ENCODE data around the gene KCND2. TPM values are rescaled to one million over a fixed set of nuclear protein-coding genes. Genes with fewer than 3 reads are reported as not detected.

The KCND2 gene
- total RNA-seq, 2 donors from 2014 or later: 0.11 to 0.12 TPM

GRCh38 chr7:120293027-120293426 lies 20.1 kb downstream of the KCND2 start:
- no peaks in the 10 kb centered on the region for H3K4me1 ChIP-seq
- no peaks in the 10 kb centered on the region for H3K36me3 ChIP-seq
- H3K27ac ChIP-seq: no peak overlapping the region
- no peaks in the 10 kb centered on the region for H3K27me3 ChIP-seq
- H3K9me3 ChIP-seq: no peaks in the 10 kb centered on the region
- DNase-seq (ENCODE audit: low spot score): no peak
- TF ChIP-seq, protein P1, sequence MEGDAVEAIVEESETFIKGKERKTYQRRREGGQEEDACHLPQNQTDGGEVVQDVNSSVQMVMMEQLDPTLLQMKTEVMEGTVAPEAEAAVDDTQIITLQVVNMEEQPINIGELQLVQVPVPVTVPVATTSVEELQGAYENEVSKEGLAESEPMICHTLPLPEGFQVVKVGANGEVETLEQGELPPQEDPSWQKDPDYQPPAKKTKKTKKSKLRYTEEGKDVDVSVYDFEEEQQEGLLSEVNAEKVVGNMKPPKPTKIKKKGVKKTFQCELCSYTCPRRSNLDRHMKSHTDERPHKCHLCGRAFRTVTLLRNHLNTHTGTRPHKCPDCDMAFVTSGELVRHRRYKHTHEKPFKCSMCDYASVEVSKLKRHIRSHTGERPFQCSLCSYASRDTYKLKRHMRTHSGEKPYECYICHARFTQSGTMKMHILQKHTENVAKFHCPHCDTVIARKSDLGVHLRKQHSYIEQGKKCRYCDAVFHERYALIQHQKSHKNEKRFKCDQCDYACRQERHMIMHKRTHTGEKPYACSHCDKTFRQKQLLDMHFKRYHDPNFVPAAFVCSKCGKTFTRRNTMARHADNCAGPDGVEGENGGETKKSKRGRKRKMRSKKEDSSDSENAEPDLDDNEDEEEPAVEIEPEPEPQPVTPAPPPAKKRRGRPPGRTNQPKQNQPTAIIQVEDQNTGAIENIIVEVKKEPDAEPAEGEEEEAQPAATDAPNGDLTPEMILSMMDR (IDR thresholded peaks at IDR 0.05): no peak
- no peak overlapping the region for H3K4me3 ChIP-seq

DNA sequence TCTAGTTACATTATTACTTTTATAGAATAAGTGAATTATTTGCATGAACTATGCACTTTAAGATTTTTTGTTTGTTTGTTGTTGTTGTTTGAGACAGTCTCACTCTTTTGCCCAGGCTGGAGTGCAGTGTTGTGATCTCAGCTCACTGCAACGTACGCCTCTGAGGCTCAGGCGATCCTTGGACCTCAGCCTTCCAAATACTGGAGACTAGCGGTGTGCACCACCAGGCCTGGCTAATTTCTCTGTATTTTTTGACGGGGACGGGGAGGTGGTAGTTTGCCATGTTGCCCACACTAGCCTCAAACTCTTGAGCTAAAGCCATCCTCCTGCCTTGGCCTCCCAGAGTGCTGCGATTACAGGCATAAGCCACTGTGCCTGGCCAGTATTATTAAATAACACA lies 29.2 kb downstream of the KCND2 start:
- TF ChIP-seq, protein P1 (IDR thresholded peaks at IDR 0.05): no peak
- no peaks in the 10 kb centered on the region for H3K27me3 ChIP-seq
- H3K9me3 ChIP-seq: no peaks in the 10 kb centered on the region
- H3K4me3 ChIP-seq: no peak overlapping the region
- no peak overlapping the region for H3K27ac ChIP-seq
- no peak for DNase-seq (ENCODE audit: low spot score)
- H3K36me3 ChIP-seq: no peaks in the 10 kb centered on the region
- no peaks in the 10 kb centered on the region for H3K4me1 ChIP-seq

GRCh38 chr7:120303105-120303504 lies 30.1 kb downstream of the KCND2 start:
- Histone ChIP-seq H3K4me3 (no peak overlapping the region), H3K9me3 (no peaks in the 10 kb centered on the region), H3K36me3 (no peaks in the 10 kb centered on the region), H3K27me3 (no peaks in the 10 kb centered on the region), H3K4me1 (no peaks in the 10 kb centered on the region), H3K27ac (no peak overlapping the region)
- DNase-seq (ENCODE audit: low spot score): no peak
- TF ChIP-seq, protein P1 (IDR thresholded peaks at IDR 0.05): no peak

DNA sequence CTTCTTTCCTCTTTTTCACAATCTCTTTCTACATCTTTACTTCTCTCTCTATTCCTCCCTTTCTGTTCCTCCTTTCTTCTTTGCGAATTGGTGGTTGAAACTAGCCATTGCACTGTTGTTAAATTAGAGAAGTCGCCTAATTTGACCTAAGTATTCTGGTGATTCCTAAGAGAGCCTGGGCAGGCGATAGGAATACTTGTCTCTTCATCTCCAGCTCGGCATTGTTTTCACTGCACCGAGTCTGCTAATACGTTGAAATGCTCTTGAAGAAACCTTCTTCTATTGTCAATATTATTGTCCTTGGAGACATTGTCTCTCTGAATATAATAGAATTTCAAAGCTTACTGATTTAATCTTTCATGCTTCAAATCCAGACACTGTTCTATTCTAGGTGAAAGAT lies 31.7 kb downstream of the KCND2 start:
- H3K36me3 ChIP-seq: no peaks in the 10 kb centered on the region
- no peaks in the 10 kb centered on the region for H3K9me3 ChIP-seq
- TF ChIP-seq, protein P1 (IDR thresholded peaks at IDR 0.05): no peak
- no peaks in the 10 kb centered on the region for H3K27me3 ChIP-seq
- no peak overlapping the region for H3K27ac ChIP-seq
- H3K4me1 ChIP-seq: no peaks in the 10 kb centered on the region
- H3K4me3 ChIP-seq: no peak overlapping the region
- DNase-seq (ENCODE audit: low spot score): no peak

- DNase-seq (ENCODE audit: low spot score): no peak
- no peaks in the 10 kb centered on the region for H3K27me3 ChIP-seq
- TF ChIP-seq, protein P1 (IDR thresholded peaks at IDR 0.05): no peak
These were observed 35.1 kb downstream of the KCND2 start for GRCh38 chr7:120307991-120308545.

More at GRCh38 chr7:120307991-120308545, 35.1 kb downstream of the KCND2 start:
- Histone ChIP-seq H3K27ac (no peak overlapping the region), H3K4me1 (no peaks in the 10 kb centered on the region), H3K4me3 (no peak overlapping the region), H3K9me3 (no peaks in the 10 kb centered on the region), H3K36me3 (no peaks in the 10 kb centered on the region)

Measured in right atrium auricular region (tissue), 2 donors.